GM18951 (cell line): ENCODE results near the gene RIPOR2.

ENCODE experiments used
- POLR2A ChIP-seq: IDR thresholded peaks from 4 replicates; pipeline ENCODE4 v1.6.1; 2011; ENCODE audit warnings: mild to moderate bottlenecking; ENCODE audit not compliant: insufficient read length, insufficient read depth; ENCODE audit errors: extremely low read depth
- in situ Hi-C: fragments of 300-500 bp; cut with MboI; formaldehyde crosslinking; loops from one replicate; pipeline ENCODE4 v1.12.0; 2022; ENCODE audit warnings: low sequenced_read_pairs, mixed read lengths, inconsistent platforms; ENCODE audit not compliant: unreplicated experiment

Gene RIPOR2

DNA sequence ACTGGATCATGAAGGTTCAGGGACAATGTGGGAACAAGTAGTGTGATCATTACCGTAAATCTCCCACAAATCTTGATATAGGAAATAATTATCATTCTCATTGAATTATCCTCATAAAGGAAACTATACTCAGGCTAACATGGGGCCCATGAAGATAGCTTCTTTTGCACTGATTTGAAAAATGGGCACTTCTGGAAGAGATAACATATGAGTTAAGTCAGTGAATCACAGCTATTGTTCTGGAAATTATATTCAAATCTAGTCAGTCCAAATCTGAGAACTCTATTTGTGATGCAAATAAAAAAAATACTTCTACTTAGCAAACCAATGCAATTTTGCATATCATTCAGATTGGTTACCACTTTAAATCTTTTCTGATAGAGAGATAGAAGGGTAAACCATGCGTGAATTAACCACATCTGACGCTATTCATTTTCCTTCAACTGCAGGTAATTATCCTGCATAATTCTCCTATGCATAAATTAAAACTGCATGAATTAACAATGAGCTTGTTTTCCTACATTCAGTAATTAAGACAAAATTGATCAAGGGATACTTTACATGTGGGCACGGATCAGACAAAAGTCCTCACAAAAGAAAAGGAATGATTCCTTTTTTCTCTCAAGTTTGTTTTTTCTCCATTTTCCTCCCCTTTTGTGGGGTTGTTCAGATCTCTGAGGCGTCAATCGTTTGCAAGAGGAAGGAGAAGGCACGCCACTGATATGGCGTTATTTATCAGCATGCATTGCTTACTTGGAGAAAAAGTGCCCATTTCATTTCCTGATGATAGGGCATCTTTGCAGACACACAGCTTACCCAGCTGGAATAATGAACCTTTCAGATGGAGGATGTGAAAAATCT, 36.4 kb downstream of the RIPOR2 start:
- TF ChIP-seq POLR2A = no peak
- in situ Hi-C loops = no loop called here

DNA sequence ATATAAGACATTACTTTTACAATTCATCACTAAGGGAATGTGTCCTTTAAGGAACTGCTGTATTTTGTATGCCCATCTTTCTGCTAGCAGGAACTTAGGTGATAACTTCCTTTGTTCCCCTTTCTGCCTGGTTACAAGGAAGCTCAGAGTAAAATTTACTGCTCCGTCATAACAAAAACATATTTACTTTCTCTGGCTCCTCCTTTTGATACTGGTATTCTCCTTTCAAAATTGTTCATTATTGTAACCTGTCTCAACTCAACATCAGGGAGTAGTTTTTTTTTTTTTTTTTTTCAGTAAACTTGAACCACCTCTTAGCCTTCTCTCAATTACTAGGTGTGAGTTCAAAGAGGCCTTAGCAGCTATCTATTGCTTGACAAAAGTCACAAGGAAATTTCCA, 37.1 kb downstream of the RIPOR2 start:
- TF ChIP-seq POLR2A = no peak
- in situ Hi-C loops = no loop called here

DNA sequence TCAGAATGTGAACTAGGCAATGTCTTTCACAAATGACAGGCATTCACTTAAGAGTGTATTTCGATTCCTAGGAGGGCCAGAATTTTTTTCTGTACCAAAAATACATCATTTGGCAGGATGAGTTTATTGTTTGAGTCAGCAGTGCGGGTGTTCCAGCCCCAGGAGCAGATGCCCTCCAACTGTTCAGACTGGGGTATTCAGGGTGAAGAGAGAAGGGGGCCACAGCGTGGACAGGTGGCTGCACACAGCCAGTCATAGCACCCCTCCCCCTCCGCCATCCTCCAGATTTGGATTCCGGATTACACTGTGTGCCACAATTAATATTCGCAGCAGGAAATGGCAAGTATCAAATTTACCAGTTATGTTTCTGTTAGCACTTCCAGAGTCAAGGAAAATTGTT, 38.6 kb downstream of the RIPOR2 start:
- TF ChIP-seq POLR2A = no peak
- in situ Hi-C loops = no loop called here

DNA sequence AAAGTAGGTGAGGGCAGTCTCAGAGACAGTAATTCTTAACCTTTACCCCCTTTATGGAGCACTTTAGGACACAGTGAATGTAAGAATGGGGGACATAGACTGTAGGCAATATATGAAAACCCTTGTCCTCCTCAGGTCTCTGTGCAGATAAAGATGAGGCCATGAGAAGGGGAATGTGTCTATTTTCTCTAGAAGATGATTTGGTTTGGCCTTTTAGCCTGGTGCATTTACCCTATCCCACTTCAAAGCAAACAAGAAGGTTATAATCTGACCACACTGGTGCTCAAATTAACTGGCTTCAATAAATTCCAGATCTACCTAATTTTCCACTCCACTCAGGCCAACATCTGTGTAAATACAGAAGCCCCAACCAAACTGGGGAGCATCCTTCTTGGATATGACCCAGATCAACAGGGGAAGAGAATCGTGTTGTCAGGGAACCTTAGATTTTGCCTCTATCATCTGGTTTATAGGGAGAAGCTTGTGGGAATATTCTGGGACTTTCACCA, 42.4 kb downstream of the RIPOR2 start:
- no peak for TF ChIP-seq POLR2A
- in situ Hi-C loops = no loop called here

DNA sequence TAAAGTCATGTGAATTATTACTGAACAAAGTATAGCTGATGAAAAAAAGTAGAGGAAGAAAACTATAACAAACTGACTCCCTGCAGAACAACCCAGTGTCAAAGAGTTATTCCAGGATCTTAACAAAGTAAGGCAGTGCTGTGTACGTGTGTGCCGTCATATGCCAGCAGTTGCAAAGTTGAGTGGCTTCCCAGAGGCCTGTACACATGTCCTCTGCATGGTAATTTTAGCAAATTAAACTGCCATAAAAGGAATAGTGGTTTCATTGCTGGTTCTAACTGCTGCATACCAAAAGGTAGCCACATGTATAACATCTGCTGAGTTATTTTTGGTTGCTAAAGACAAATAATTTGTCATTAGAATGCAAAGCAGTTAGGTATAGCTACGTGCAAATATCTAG, 44.8 kb downstream of the RIPOR2 start:
- no peak for TF ChIP-seq POLR2A
- in situ Hi-C loops = no loop called here

DNA sequence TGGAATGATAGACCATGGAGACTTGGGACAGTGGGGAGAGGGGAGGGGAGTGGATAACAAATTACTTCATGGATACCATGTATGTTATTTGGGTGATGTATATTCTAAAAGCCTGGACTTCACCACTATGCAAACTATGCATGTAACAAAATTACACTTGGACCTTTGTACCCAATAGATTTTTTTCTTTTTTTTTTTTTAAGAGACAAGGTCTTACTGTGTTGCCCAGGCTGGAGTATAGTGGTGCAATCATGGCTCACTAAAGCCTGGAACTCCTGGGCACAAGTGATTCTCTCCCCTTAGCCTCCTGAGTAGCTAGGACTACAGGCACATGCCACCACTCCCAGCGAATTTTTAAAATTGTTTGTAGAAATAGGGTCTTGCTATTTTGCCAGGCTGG, 45.3 kb downstream of the RIPOR2 start:
- in situ Hi-C loops = no loop called here
- no peak for TF ChIP-seq POLR2A

DNA sequence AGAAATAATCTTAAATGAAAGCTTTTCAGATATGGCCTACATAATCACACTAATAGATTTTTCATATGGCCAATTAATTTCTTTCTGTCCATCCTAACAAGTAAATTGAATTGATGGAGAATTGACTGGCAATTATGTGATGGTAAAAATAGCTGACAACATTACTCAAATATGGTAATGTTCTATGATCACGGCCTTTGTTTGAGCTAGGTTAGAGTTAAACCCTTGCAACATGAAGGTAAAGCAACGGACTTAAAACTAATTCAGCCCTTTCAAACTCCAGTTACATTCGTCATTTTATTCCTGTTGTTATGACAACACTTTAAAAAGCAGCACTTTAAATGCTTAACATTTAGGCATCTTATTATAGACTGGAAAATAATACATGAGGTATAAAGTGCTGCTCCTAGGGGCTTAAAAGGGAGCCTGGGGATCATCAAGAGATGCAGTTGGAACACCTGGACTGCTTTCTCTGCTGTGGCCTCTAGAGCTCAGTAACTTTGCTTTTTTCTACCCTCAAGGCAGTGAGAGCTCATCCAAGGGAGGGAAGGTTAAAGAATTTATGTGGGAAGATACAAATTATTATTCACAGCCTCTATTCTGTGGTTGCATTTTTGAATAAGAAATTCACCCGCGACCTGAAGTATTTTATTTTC, 46.9 kb downstream of the RIPOR2 start:
- in situ Hi-C loops = no loop called here
- TF ChIP-seq POLR2A = no peak

DNA sequence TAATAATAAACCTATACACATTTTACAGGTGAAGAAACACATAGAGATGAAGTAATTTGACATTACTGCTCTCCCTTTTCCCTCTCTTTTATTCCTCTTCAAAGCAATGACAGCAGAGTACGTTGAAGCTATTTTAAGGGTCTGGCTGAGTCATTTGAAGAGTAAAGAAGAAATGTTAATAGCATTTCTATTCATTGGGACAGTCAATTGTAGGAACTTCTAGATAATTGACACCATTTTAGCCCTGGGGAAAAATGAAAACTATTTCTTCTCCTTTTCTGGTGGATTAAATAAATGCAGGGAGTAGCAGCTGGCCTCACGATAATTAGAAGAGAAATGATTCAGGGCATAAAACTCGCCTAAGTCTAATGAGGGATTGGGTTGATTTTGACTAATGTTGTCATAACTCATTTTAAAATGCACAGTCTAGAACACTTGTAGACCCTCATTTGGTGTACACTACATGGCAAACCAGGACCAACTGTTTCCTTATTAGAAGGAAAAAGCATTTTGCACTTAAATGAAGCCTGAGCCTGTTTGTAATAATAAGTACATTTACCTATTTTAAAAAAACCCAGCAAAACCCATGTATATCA, 48.1 kb downstream of the RIPOR2 start:
- in situ Hi-C loops = no loop called here
- no peak for TF ChIP-seq POLR2A

DNA sequence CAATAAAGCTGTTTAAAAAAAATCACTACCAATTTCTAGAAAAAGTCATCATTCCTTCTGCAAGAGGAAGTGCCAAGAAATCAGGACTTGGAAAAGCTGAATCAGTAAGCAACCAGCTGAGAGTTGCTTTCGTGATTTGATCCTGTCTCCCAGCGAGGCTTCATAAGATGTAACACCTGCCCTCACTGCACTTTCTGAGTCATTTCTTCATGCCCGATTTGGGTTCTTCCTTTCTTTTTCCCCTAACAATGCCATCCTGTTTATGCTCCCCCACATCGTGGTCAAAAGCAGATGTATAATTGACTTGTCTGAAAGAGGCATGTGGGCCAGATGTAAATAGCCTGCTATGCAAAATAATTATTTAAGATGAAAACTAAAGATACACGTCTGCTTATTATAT, 52.1 kb downstream of the RIPOR2 start:
- in situ Hi-C loops = no loop called here
- TF ChIP-seq POLR2A = no peak

DNA sequence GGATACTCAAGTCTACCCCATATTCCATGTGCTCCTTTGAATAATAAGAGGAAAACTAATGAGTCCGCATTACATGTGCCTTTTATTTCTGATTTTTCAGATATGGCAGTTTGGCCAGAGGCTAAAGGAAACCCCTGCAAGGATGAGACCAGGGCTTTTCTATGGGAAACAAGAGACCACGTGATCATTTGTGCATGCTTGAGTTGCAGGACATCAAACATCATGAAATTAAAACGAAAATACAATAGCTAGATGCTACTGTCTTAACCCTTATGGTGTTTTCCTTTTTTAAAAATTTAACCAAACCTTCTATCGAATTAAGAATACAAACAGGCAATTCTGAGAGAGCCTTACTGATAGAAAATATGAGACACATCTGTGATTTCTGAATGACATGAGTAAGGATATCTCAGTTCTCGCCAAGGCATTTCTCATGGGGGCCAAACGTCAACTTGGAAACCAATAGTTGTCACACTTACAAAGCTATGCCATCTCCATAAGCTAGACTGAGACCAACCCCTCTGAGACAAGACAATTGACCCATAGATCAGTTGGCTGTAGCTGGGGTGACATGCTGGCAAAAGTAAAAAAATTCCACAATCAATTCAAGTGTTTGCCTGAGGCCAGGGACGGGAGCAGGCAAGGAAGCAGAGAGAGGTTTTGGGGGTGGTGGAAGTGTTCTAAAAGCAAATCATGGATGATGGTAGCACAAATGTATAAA, 52.8 kb downstream of the RIPOR2 start:
- in situ Hi-C loops = no loop called here

DNA sequence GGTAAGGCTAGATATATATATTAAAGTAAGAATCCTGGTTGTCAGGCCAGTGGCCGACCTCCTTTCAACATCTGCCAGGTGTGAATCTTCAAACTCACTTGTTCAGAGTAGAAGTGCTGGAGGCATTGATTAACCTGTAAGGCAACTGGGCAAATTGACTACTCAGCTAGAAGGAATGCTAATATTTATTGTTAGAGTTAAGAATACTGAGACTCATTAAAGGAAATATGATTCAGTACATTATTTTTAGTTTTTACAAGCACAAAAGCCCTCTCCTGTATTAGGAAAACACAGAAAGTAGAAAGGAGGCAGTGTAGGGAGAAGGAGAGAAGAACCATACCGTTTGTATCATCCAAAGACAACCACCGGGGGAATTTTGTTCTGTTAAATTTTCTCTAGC, 53.5 kb downstream of the RIPOR2 start:
- in situ Hi-C loops = no loop called here
- TF ChIP-seq POLR2A = no peak

More for the DNA sequence above, 52.8 kb downstream of the RIPOR2 start:
- TF ChIP-seq POLR2A = no peak

DNA sequence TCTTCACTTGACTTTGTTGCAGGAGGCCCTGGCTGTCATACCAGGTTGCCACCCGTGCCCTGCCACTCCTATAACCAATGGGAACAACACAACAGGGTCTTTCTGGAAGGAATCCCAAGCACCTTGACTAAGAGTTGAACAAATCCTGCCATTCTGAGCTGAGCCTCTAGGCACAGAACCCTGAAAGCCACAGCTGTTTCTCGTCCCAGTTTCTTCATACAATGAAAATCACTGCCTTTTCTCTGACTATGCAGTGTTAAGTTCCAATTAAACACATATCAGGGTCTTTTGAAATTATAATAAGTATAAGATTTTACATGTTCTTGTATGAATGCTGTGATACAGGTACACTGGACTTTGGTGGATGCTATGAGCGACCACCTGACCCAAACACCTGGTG, 54.4 kb downstream of the RIPOR2 start:
- in situ Hi-C loops = no loop called here
- no peak for TF ChIP-seq POLR2A

DNA sequence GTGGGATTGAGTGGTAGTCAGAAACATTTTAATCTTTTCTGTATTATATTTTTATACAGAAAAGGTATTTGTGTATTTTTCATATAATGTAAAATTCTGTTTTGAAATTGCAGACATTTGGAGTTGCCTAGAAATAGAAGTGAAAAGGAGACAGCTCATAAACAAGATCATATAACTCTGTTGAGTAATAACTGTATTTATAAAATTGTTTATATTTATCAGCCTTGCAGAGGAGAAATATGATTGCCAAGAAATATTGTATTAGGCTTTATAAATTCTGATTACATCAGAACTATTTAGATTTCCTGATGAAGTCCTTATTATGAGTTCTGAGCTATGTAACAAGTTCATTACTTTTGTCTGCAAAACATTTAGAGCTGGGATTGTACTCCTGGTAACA, 55.3 kb downstream of the RIPOR2 start:
- in situ Hi-C loops = no loop called here
- no peak for TF ChIP-seq POLR2A
